Trophoblast cell (in vitro differentiated cells and primary cell): ENCODE results near the gene EPB41L2.

Experiments used
- DNase-seq, 2 donors: peaks; one replicate each; pipeline ENCODE4 v3.0.0-alpha.2; 2016
- H2AFZ ChIP-seq: 2 replicates; pipeline ENCODE4 v1.6.1; 2013; ENCODE audit warnings: low read length, moderate library complexity, mild to moderate bottlenecking; ENCODE audit not compliant: insufficient read depth, poor library complexity
- H2AK5ac ChIP-seq: 2 replicates; pipeline ENCODE4 v1.6.1; 2013; ENCODE audit warnings: mild to moderate bottlenecking, low read length
- H2BK120ac ChIP-seq: 2 replicates; pipeline ENCODE4 v1.6.1; 2013; ENCODE audit warnings: low read length, mild to moderate bottlenecking, moderate library complexity; ENCODE audit not compliant: insufficient read depth, poor library complexity
- H2BK12ac ChIP-seq: 2 replicates; pipeline ENCODE4 v1.6.1; 2013; ENCODE audit warnings: mild to moderate bottlenecking, low read length, moderate library complexity
- H2BK5ac ChIP-seq: 2 replicates; pipeline ENCODE4 v1.6.1; 2013; ENCODE audit warnings: low read length, low read depth, moderate library complexity, mild to moderate bottlenecking; ENCODE audit not compliant: poor library complexity
- H3K14ac ChIP-seq: 2 replicates; pipeline ENCODE4 v1.6.1; 2013; ENCODE audit warnings: mild to moderate bottlenecking, low read length
- H3K18ac ChIP-seq: 2 replicates; pipeline ENCODE4 v1.6.1; 2013; ENCODE audit warnings: mild to moderate bottlenecking, low read length
- H3K23ac ChIP-seq: 2 replicates; pipeline ENCODE4 v1.6.1; 2013; ENCODE audit warnings: low read length
- H3K27ac ChIP-seq: 2 replicates; pipeline ENCODE4 v1.5.1; 2013; ENCODE audit warnings: low read depth, mild to moderate bottlenecking, inconsistent platforms, low read length, moderate library complexity
- H3K27me3 ChIP-seq: 2 replicates; pipeline ENCODE4 v1.6.1; 2013; ENCODE audit warnings: inconsistent platforms, mild to moderate bottlenecking, low read length, moderate library complexity; ENCODE audit not compliant: insufficient read depth
- H3K36me3 ChIP-seq, 2 experiments: 1 replicate in 1 of 2; 2 replicates in 1 of 2; pipeline ENCODE4 v1.6.1; 2013; ENCODE audit warnings: low read length in 2 of 2, mild to moderate bottlenecking in 2 of 2, moderate library complexity in 1 of 2; ENCODE audit not compliant: insufficient read depth in 2 of 2, control insufficient read depth in 1 of 2
- H3K4ac ChIP-seq: 2 replicates; pipeline ENCODE4 v1.6.1; 2013; ENCODE audit warnings: low read depth, mild to moderate bottlenecking, low read length, moderate library complexity
- H3K4me1 ChIP-seq, 2 experiments: 1 replicate in 1 of 2; 2 replicates in 1 of 2; pipeline ENCODE4 v1.6.1; 2013; ENCODE audit warnings: low read length in 2 of 2, mild to moderate bottlenecking in 2 of 2, moderate library complexity in 1 of 2; ENCODE audit not compliant: insufficient read depth in 2 of 2, control insufficient read depth in 1 of 2
- H3K4me2 ChIP-seq: 2 replicates; pipeline ENCODE4 v1.6.1; 2013; ENCODE audit warnings: inconsistent platforms, mild to moderate bottlenecking, low read length, moderate library complexity
- H3K4me3 ChIP-seq: 2 replicates; pipeline ENCODE4 v1.5.1; 2013; ENCODE audit warnings: mild to moderate bottlenecking, low read depth, low read length, inconsistent platforms
- H3K79me1 ChIP-seq: one replicate; pipeline ENCODE4 v1.6.1; 2013; ENCODE audit warnings: low read length
- H3K79me2 ChIP-seq: 2 replicates; pipeline ENCODE4 v1.6.1; 2013; ENCODE audit warnings: low read length, mild to moderate bottlenecking; ENCODE audit not compliant: control insufficient read depth, insufficient read depth, poor library complexity
- H3K9ac ChIP-seq: 2 replicates; pipeline ENCODE4 v1.6.1; 2013; ENCODE audit warnings: mild to moderate bottlenecking, low read length
- H3K9me3 ChIP-seq: 2 replicates; pipeline ENCODE4 v1.6.1; 2013; ENCODE audit warnings: low read depth, mild to moderate bottlenecking, control low read depth, inconsistent platforms, low read length; ENCODE audit not compliant: insufficient read depth
- H4K12ac ChIP-seq: 2 replicates; pipeline ENCODE4 v1.6.1; 2013; ENCODE audit warnings: low read depth, mild to moderate bottlenecking, low read length, moderate library complexity
- H4K8ac ChIP-seq: 2 replicates; pipeline ENCODE4 v1.6.1; 2013; ENCODE audit warnings: low read depth, mild to moderate bottlenecking, low read length, moderate library complexity
- H4K91ac ChIP-seq: one replicate; pipeline ENCODE4 v1.6.1; 2013; ENCODE audit warnings: low read depth, mild to moderate bottlenecking, low read length, moderate library complexity
- WGBS: extraction: QIAGEN DNeasy Blood & Tissue Kit; methylation state at CpG from one replicate; pipeline ENCODE4 v1.1.7; 2013; ENCODE audit warnings: missing lambda C conversion rate; ENCODE audit not compliant: insufficient read length, insufficient coverage; ENCODE audit errors: extremely low coverage; 5-methylcytosine and 5-hydroxymethylcytosine counted together

The EPB41L2 gene

DNA sequence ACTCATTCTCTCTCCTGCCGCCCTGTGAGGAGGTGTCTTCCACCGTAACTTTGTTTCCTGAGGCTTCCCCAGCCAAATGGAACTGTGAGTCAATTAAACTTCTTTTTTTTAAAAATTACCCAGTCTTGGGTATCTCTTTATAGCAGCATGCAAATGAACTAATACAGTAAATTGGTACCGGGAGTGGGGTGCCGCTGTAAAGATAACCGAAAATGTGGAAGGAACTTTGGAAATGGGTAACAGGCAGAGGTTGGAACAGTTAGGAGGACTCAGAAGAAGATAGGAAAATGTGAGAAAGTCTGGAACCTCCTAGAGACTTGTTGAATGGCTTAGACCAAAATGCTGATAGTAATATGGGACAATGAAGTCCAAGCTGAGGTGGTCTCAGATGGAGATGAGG is 55.8 kb downstream of the EPB41L2 start:
- DNase-seq: no peak
- H4K91ac ChIP-seq: no peak overlapping the region
- H2AFZ ChIP-seq: no peak overlapping the region
- H3K79me2 ChIP-seq: no peaks in the 10 kb centered on the region
- no peak overlapping the region for H2BK5ac ChIP-seq
- no peak overlapping the region for H4K8ac ChIP-seq
- H3K14ac ChIP-seq: no peak overlapping the region
- H3K4me1 ChIP-seq: peaks cover 0 to 4% of the 10 kb centered on the region in 2 experiments
- H3K27ac ChIP-seq: no peak overlapping the region
- H3K27me3 ChIP-seq: no peaks in the 10 kb centered on the region
- H3K9ac ChIP-seq: no peak overlapping the region
- no CpG with 5 or more reads among the region's 5 CpGs for WGBS
- no peak overlapping the region for H3K18ac ChIP-seq
- no peak overlapping the region for H3K4me2 ChIP-seq
- no peak overlapping the region for H2AK5ac ChIP-seq
- no peak overlapping the region for H3K4me3 ChIP-seq
- no peaks in the 10 kb centered on the region for H3K36me3 ChIP-seq
- peaks cover 8% of the 10 kb centered on the region for H3K9me3 ChIP-seq
- no peak overlapping the region for H3K23ac ChIP-seq
- no peak overlapping the region for H2BK12ac ChIP-seq
- H2BK120ac ChIP-seq: no peak overlapping the region
- peaks cover 2% of the 10 kb centered on the region for H3K79me1 ChIP-seq
- H3K4ac ChIP-seq: no peak overlapping the region
- H4K12ac ChIP-seq: no peak overlapping the region

DNA sequence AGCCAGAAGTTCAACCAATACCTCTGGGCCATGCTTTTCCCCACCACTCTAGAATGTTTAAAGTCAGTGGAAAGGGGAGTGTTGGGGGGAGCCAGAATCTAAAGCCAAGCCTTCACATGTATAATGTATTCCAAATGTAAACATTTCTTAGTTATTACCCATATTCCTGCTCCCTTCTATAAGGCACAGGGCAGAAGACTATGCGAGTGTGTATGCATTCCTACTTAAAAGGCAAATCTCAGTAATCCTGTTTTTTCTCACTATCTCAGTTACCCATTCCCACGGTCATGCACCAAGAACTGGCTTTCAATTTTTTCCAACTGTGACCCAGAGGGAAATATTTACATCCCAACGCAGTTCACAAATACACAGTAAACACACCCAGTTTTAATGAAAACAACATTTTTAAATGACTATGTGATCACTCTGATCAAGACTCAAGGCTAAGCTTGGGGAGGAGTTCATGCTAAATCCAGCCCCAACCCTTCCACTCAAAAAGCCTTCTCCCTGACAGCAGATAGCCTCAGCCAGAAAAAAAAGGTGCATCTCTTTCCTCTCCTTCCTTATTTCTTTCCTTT is 57.5 kb downstream of the EPB41L2 start:
- Histone ChIP-seq H2AFZ (no peak overlapping the region), H3K18ac (no peak overlapping the region), H3K79me1 (peaks cover 4% of the 10 kb centered on the region), H4K91ac (no peak overlapping the region), H2BK5ac (no peak overlapping the region), H3K9me3 (peaks cover 8% of the 10 kb centered on the region), H3K9ac (no peak overlapping the region), H3K4me3 (no peak overlapping the region), H3K79me2 (no peaks in the 10 kb centered on the region), H3K23ac (no peak overlapping the region), H3K27ac (no peak overlapping the region), H2BK120ac (no peak overlapping the region), H3K4me2 (no peak overlapping the region), H2BK12ac (no peak overlapping the region), H3K4ac (no peak overlapping the region), H4K8ac (no peak overlapping the region), H3K4me1 (peaks cover 3 to 11% of the 10 kb centered on the region in 2 experiments), H3K36me3 (no peaks in the 10 kb centered on the region), H4K12ac (no peak overlapping the region), H2AK5ac (no peak overlapping the region), H3K27me3 (no peaks in the 10 kb centered on the region), H3K14ac (no peak overlapping the region)
- DNase-seq: no peak
- no CpG with 5 or more reads among the region's 3 CpGs for WGBS

DNA sequence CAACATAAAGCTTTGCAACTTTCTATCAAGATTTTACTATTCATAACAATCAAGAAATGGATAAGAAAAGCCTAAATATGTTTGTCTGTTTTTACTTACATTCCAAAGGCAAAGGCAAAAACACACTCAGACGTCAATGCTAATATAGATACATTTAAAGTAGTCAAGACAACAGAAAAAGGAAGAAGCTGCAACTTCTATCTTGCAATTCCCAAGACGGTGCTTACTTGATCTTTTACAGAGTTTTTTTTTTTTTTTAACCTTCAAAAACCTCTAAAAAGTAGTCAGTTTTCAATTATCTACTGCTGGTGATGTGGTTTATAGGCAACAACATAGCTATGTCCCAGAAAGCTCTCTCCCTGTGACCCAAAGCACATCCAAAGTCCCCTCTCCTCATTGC is 58.1 kb downstream of the EPB41L2 start:
- Histone ChIP-seq H3K9ac (no peak overlapping the region), H3K4me2 (no peak overlapping the region), H3K79me1 (peaks cover 4% of the 10 kb centered on the region), H4K91ac (no peak overlapping the region), H3K9me3 (peaks cover 8% of the 10 kb centered on the region), H3K27ac (no peak overlapping the region), H3K4me1 (peaks cover 3 to 14% of the 10 kb centered on the region in 2 experiments), H3K27me3 (no peaks in the 10 kb centered on the region), H2BK12ac (no peak overlapping the region), H2AK5ac (no peak overlapping the region), H3K4me3 (no peak overlapping the region), H3K18ac (no peak overlapping the region), H2BK5ac (no peak overlapping the region), H3K14ac (no peak overlapping the region), H3K36me3 (no peaks in the 10 kb centered on the region), H4K8ac (no peak overlapping the region), H3K4ac (no peak overlapping the region), H4K12ac (no peak overlapping the region), H3K79me2 (no peaks in the 10 kb centered on the region), H2BK120ac (no peak overlapping the region), H3K23ac (no peak overlapping the region), H2AFZ (no peak overlapping the region)
- no CpG with 5 or more reads among the region's 2 CpGs for WGBS
- DNase-seq: no peak

DNA sequence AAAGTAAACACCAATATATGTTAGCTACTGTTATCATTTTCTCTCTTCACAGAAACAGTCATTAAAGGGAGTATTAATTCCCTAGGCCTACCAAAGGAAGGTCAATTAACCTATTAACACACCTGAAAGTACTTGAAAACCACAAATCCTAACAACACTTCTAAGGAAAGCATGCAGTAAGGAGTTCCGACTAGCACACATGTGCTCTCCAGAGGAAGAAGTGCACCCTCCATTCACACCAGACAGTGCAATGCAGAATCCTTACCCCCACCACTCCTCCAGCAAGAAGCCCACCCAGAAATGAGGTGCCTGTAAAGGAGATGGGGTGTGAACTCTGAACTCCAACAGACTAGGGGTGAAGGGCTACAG is 58.7 kb downstream of the EPB41L2 start:
- H3K36me3 ChIP-seq: no peaks in the 10 kb centered on the region

More for the DNA sequence above, 58.7 kb downstream of the EPB41L2 start:
- Histone ChIP-seq H2BK5ac (no peak overlapping the region), H3K27ac (no peak overlapping the region), H3K14ac (no peak overlapping the region), H3K79me2 (no peaks in the 10 kb centered on the region), H4K8ac (peak overlapping the region; percentile 23), H2AFZ (no peak overlapping the region), H3K4me2 (no peak overlapping the region), H3K9me3 (peaks cover 8% of the 10 kb centered on the region), H3K4ac (no peak overlapping the region), H3K23ac (no peak overlapping the region), H3K4me1 (peaks cover 3 to 14% of the 10 kb centered on the region in 2 experiments), H3K79me1 (peaks cover 4% of the 10 kb centered on the region), H3K9ac (peak overlapping the region; percentile 18), H4K12ac (no peak overlapping the region), H2BK120ac (no peak overlapping the region), H2AK5ac (no peak overlapping the region), H3K18ac (no peak overlapping the region), H2BK12ac (no peak overlapping the region), H4K91ac (no peak overlapping the region), H3K4me3 (no peak overlapping the region), H3K27me3 (no peaks in the 10 kb centered on the region)
- DNase-seq: no peak
- WGBS: no CpG with 5 or more reads among the region's 1 CpG
